Hypothalamus (tissue), 51 donors: Measurements from ENCODE around the gene ESR2.

Experiments
- DNase-seq, 51 donors: peaks; one replicate each; lab custom pipeline; 2025; lab: John Stamatoyannopoulos, UW

Gene ESR2

DNA sequence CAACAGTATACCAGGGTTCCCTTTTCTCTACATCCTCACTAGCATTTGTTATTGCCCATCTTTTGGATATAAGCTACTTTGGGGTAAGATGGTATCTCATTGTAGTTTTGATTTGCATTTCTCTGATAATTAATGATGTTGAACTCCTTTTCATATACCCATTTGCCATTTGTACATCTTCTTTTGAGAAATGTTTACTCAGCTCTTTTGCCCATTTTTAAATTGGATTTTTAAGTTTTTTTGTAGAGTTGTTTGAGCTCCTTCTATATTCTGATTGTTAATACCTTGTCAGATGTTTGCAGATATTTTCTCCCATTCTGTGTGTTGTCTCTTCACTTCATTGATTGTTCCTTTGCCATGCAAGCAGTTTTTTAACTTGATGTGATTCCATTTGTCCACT, 22.2 kb downstream of the ESR2 start:
- no peak for DNase-seq

DNA sequence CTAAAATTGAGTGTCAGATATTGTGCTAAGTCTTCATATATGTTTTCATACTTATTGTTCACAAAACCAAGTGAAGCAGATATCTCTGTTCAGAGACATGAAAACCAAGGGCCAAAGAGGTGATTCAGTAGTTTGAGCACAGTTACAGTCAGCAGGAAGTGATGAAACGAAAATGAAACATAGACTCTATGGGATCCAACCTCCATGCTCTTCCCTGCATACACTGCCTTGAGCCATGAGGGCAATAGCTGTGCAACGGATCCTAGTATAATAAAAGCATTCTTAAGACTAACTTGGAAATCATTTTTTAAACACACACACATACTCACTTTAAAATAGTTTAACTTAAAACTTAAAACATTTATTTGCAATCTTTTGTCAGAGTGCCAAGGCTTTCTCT, 27.9 kb downstream of the ESR2 start:
- DNase-seq = no peak

DNA sequence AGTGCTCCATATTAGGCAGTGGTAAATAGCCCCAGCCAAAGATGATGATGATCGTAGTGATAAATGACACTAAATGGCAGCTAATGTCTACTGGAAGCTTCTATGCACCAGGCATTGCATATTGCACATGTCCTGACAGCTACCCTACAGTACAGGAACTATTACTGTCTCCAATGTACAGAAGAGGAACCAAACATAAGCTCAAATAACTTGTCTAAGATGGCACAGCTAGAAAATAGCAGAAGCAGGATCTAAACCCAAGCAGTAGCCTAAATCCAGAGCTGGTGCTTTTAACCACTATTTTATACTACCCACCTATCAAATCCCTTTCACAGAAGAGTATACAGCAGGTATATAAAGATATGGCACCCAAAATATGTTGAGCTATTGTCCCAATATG, 28.9 kb downstream of the ESR2 start:
- no peak for DNase-seq

- no peak for DNase-seq
These were observed 33.8 kb downstream of the ESR2 start for GRCh38 chr14:64260418-64260817.

GRCh38 chr14:64255756-64256155, 38.4 kb downstream of the ESR2 start:
- DNase-seq = no peak

GRCh38 chr14:64253672-64254071, 40.5 kb downstream of the ESR2 start:
- DNase-seq = no peak

GRCh38 chr14:64249363-64249762, 44.8 kb downstream of the ESR2 start:
- DNase-seq = no peak

GRCh38 chr14:64248689-64249088, 45.5 kb downstream of the ESR2 start:
- no peak for DNase-seq

- no peak for DNase-seq
These were observed 47.0 kb downstream of the ESR2 start for GRCh38 chr14:64247195-64247594.

GRCh38 chr14:64246688-64247087, 47.5 kb downstream of the ESR2 start:
- DNase-seq = no peak

DNA sequence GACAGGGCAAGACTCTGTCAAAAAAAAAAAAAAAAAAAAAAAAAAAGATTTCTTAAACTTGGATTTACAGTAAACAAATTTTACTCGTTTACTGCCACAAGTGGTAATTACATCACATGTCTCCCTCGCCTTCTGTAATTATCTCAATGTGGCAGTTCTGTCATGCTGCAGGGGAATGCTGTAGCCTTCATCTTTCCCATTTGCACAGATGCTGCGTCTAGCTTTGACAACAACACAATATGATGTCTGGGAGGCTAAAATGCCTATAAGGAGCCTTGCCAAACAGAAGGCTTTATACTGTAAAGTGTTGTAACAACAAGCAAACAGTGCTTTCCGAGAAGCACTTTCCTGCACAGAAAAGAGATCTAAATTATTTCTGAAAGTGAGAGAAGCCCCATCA, 48.7 kb downstream of the ESR2 start:
- no peak for DNase-seq

DNA sequence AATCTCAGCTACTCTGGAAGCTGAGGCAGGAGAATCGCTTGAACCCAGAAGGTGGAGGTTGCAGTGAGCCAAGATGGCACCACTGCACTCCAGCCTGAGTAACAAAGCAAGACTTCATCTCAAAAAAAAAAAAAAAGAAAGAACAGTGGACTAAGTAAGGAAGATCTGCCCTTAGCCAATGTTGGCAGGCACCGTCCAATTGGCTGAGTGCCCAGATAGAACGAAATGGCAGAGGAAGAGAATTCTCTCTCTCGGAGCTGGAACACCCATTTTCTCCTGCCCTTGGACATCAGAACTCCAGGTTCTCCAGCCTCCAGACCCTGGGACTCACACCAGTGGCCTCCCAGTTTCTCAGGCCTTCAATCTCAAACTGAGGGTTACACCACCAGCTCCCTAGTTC, 49.9 kb downstream of the ESR2 start:
- DNase-seq = peak in 6 of 51 donors; percentile 3 to 24 (median 7)

- DNase-seq = no peak
These were observed 55.5 kb downstream of the ESR2 start for GRCh38 chr14:64238631-64239030.

- DNase-seq = no peak
These were observed 56.1 kb downstream of the ESR2 start for GRCh38 chr14:64238049-64238448.

- peak in 1 of 51 donors; percentile 4 for DNase-seq
These were observed 58.2 kb downstream of the ESR2 start for GRCh38 chr14:64235652-64236640.

GRCh38 chr14:64234877-64235651, 59.1 kb downstream of the ESR2 start:
- no peak for DNase-seq

GRCh38 chr14:64233531-64234190, 60.5 kb downstream of the ESR2 start:
- no peak for DNase-seq

DNA sequence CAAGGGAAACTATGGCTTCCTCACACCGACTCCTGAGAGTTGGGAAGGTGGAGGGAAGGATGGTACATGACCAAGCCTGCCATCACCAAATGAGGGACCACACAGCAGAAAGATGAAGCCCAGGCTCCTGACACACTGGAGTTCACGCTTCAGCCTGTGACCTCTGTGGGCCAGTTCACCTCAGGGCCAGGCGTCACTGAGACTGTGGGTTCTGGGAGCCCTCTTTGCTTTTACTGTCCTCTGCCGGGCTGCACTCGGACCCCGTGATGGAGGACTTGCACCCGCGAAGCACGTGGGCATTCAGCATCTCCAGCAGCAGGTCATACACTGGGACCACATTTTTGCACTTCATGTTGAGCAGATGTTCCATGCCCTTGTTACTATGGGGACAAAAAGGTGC, 61.2 kb downstream of the ESR2 start:
- no peak for DNase-seq

- no peak for DNase-seq
These were observed 61.9 kb downstream of the ESR2 start for GRCh38 chr14:64232095-64232838.

GRCh38 chr14:64229489-64229888, 64.7 kb downstream of the ESR2 start:
- no peak for DNase-seq
